Measurements from ENCODE around the gene NOS2.

The NOS2 gene

DNA sequence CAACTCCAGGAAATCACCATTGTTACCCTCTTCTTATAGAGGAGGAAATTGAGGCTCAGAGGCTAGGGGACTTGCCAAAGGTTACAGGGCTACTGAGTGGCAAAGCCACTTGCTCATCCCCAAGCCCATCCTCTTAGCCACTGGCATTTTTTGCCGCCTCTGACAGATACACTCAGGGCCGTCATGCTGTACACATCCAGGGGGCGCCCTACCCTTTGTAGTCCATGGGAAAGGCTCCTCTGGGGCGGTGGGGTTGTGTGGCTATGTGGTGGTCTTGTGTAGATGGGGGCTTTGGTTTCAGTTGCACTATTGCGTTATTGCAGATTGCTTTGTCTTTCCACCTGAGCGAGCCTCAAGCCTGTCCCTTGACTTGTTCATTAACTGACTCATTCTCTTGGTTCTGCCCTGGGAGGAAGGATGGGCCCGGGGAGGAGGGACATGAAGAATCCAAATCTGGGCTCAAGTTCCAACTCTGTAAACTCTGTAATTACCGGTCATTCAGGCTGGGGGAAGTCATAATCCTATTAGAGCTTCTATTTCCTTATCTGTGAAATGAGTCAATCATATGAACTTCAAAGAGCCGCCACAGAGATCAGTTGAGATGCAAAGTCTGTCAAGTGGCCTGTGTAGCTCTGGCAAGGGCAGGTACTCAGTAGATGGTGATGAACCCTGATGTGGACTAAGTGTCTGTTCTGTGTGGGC, 2.8 kb downstream of the NOS2 start:
- H3K4me3 ChIP-seq (ENCODE audit: low read length), result no peak overlapping the region
- no peak for DNase-seq (ENCODE audit: low read depth, low spot score)

DNA sequence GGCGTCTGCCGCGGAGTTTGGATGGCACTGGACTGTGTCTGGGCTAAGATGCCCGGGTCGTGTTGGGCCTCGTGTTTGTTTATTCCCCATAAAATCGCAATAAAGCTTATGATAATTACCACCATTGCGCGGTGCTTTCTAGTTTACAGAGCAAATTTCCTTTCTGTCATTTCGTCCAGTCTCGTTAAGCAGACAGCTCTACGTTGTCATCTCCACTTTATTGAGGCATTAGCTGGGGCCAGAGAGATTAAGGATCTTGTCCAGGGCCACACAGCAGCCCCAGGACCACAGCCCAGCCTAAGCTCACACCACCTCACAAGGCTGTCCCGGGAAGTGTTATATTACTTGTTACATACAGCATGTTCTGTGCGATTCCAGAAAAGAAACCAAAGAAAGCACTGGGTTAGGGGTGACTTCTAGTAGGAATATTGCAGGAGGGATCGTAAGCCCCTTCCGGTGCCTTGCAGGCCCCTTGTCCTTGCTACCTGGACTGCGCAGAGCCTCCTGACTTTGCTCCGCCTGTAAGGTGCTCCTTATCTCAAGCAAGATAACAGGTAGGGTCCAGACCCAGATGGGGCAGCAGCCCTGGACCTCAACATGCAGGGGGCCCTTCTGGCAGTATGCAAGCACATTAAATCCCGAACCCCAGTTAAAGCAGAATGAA, 6.3 kb downstream of the NOS2 start:
- DNase-seq (ENCODE audit: low read depth, low spot score), result no peak
- H3K4me3 ChIP-seq (ENCODE audit: low read length), result no peak overlapping the region

DNA sequence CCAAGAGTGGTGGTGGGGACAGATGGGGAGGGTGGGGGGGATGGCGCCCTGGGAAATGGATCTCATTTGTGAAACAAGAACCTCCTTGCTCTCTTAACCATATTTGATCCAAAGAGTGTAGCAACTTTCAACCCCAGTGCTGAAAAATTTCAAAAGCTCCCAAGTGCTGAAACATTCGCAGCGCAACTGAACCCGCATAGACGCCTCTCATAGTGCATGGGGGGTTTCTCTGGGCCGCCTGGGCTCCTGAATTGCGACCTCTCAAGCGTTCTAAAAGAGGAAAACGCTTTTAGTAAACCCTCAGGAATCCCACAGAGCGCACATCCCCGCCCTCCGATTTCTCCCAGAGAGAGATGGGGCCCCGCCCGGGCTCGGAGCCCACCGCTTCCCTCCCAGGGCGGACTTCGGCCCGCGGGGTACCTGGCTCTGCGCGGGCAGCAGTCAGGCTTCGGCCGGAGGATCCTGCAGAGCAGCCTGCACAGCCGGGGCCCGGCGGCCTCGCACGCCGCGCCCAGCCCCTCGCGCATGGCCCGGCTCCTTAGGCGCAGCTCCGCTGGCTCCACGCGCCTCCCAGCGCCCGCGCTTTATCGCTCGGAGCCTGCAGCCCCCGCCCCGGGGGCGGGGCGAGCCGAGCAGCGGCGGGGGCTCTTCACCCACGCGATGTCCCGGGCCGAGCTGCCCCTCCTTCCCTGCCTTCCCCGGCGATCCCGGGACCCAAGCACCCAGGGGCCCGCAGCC, 7.0 kb downstream of the NOS2 start:
- H3K4me3 ChIP-seq (ENCODE audit: low read length), result no peak overlapping the region
- no peak for DNase-seq (ENCODE audit: low read depth, low spot score)

DNA sequence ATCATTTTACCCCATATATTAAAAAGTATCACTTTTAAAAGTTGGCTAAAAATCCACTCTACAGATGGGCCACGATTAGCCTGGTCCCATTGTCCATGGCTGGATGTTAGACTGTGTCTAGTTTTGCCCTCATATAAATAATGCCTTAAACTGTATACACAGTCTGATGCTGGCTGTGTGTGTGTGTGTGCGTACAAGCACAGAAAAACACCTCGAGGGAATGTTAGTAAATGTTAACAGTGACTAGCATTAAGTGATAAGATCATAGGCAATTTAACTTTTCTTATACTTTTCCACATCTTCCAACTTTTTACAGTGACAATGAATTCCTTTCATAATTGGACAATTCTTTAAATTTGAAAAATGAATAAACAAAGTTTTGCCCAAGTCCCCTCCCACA, 8.2 kb downstream of the NOS2 start:
- DNase-seq (ENCODE audit: low read depth, low spot score), result no peak

GRCh38 chr17:27788919-27789318, 11.4 kb downstream of the NOS2 start:
- no peak for DNase-seq (ENCODE audit: low read depth, low spot score)
- no peak overlapping the region for H3K4me3 ChIP-seq (ENCODE audit: low read length)

More for the DNA sequence above, 8.2 kb downstream of the NOS2 start:
- H3K4me3 ChIP-seq (ENCODE audit: low read length), result no peak overlapping the region

DNA sequence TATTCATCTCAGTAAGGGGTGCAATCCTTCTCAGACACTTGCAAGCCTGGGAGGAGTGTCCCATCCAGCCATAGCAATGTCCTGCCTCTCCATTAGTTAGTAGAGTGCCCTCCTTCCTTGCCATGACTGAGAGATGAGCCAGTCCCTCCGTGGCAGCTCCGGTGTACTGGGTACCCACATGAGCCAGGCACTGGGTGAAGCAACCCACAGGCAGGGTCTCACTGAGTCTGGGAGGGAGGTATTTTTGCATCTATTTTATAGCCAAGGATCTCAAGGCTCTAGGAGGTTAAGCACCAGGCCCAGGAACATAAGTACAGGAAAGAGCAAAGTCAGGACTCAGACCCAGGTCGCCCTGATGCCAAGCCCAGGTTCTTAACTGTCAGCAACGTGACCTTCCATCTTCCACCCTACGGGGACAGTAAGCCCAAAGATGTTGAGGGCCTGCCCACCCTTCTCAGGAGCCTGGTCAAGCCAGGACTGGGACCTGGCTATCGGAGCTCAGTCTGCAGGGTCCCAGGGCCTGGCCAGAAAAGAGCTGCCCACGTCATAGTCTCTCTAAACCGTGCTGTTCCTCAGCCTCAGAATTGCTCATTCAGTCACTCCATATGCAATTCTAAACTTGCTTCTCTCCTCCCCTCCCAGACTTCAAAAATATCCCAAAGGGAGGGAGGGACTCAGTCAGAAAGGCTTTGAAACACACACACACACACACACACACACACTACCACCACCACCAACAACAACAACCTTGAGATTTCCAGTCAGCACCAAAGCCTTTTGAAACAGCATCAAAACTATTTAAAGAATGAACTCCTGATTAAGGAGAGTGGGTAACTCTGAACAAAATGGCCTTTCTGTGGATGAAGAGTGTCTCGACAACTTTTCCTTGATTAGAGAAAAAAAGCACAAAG, 16.6 kb downstream of the NOS2 start:
- DNase-seq (ENCODE audit: low read depth, low spot score), result no peak
- no peak overlapping the region for H3K4me3 ChIP-seq (ENCODE audit: low read length)

DNA sequence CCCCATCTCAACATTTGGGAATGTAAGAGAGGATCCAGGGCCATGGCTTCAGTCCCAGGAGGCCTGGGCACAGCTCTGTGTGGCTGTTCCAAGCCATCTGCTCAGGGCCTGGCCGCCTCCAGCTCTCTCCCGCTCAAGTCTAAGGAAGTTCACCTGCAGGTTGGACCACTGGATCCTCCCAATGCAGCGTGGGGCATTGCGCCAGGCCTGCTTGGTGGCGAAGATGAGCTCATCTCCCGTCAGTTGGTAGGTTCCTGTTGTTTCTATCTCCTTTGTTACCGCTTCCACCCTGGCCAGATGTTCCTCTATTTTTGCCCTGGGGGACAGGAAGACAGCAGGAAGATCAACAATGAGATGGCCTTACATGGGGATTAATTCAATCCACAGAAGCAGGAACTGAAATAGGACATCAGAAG, 17.5 kb downstream of the NOS2 start:
- no peak overlapping the region for H3K4me3 ChIP-seq (ENCODE audit: low read length)
- DNase-seq (ENCODE audit: low read depth, low spot score), result no peak

DNA sequence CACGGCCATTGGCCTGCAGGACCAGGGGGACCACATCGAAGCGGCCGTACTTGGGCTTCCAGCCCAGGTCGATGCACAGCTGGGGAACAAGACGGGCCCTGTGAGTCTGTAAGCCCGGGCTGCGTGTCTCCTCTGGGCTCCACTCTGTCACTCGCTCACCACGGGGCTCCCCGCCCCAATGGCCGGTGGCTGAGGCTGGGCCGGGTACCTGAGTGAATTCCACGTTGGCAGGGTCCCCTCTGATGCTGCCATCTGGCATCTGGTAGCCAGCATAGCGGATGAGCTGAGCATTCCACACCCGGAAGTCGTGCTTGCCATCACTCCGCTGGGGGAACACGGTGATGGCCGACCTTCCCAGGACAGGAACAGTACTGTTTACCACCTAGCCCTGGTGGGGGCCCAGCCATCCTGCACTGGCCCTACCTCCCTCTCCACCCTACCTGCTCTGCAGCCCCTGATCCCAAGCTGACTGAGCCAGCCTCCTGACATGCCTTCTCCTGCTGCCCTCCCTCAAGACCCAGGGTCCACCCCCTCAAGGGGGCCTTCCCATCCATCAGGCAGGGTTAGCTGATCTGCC, 19.4 kb downstream of the NOS2 start:
- no peak overlapping the region for H3K4me3 ChIP-seq (ENCODE audit: low read length)
- DNase-seq (ENCODE audit: low read depth, low spot score), result no peak

GRCh38 chr17:27780092-27780827, 20.1 kb downstream of the NOS2 start:
- DNase-seq (ENCODE audit: low read depth, low spot score), result no peak
- H3K4me3 ChIP-seq (ENCODE audit: low read length), result no peak overlapping the region

GRCh38 chr17:27778183-27778582, 22.1 kb downstream of the NOS2 start:
- DNase-seq (ENCODE audit: low read depth, low spot score), result no peak
- no peak overlapping the region for H3K4me3 ChIP-seq (ENCODE audit: low read length)

- DNase-seq (ENCODE audit: low read depth, low spot score), result no peak
- no peak overlapping the region for H3K4me3 ChIP-seq (ENCODE audit: low read length)
These were observed 23.3 kb downstream of the NOS2 start for GRCh38 chr17:27776882-27777624.

DNA sequence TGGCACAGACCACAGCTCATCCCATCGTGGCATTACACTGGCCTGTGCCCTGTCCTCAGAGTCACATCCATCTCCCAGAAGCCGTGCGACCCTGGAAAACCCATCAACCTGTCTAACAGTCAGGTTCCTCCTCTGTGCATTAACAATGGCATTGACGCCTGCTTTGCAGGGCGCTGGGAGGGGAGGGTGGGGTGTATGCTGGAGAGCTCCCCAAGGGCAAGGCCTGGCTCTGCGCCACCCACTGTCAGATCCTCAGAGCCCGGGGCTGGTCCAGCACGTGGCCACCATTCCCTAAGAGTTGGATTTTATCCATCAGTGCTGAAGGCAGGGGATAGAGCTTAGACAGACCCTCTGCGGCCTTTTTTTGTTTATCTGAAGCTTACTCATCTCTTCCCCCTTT, 28.7 kb downstream of the NOS2 start:
- no peak for DNase-seq (ENCODE audit: low read depth, low spot score)
- no peak overlapping the region for H3K4me3 ChIP-seq (ENCODE audit: low read length)

- no peak overlapping the region for H3K4me3 ChIP-seq (ENCODE audit: low read length)
- no peak for DNase-seq (ENCODE audit: low read depth, low spot score)
These were observed 29.5 kb downstream of the NOS2 start for GRCh38 chr17:27770877-27771276.

DNA sequence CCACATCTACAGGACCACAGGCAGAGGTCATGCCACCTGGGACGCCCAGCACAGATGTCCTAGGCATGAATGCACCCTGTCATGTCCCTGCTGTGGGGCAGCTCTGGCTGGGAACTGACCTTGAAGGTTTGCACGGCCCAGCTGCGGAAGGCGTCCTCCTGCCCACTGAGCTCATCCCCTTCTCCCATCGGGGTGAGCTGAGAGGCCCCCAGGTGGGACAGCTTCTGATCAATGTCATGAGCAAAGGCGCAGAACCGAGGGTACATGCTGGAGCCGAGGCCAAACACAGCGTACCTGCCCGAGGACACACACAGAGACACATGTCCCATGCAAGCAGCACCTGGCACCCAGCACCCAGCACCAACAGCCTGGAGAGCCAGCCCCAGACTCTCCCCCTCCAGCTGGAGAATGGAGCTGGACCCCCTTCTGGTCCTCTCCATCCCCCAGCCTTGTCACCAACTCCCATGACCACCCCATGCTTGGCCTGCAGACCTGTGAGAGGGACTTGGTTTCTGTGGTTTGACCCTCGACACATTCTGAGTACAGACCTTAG, 31.4 kb downstream of the NOS2 start:
- H3K4me3 ChIP-seq (ENCODE audit: low read length), result no peak overlapping the region
- no peak for DNase-seq (ENCODE audit: low read depth, low spot score)

- DNase-seq (ENCODE audit: low read depth, low spot score), result no peak
- no peak overlapping the region for H3K4me3 ChIP-seq (ENCODE audit: low read length)
These were observed 33.9 kb downstream of the NOS2 start for GRCh38 chr17:27766438-27766837.

DNA sequence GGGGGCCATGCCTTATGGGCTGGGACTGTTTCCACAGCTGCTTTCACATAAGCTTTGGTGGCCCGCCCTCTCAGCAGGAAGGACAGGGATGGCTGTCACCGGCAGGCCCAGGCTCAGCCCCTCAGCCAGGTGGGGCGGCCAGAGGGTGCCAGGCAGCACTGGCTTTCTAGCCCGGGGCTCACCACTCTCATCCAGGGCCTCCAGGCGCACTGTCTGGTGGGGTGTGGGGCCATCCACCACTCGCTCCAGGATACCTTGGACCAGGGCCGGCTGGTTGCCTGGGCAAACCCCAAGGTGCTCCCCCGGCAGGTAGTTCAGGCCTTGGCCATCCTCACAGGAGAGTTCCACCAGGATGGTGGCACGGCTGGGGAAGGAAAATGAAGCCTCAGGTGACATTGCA, 35.0 kb downstream of the NOS2 start:
- H3K4me3 ChIP-seq (ENCODE audit: low read length), result no peak overlapping the region
- no peak for DNase-seq (ENCODE audit: low read depth, low spot score)

- H3K4me3 ChIP-seq (ENCODE audit: low read length), result no peak overlapping the region
- DNase-seq (ENCODE audit: low read depth, low spot score), result no peak
These were observed 35.7 kb downstream of the NOS2 start for GRCh38 chr17:27764589-27764988.
